Endothelial cell (in vitro differentiated cells): ENCODE measurements around the gene MED15. TPM values are rescaled to one million over a fixed set of nuclear protein-coding genes. Genes with fewer than 3 reads are reported as not detected.

Source experiments
- DNase-seq: peaks from one replicate; pipeline ENCODE4 v3.0.0; 2021; ENCODE audit warnings: low spot score
- H3K27ac Mint-ChIP-seq: one replicate; pipeline ENCODE4 v1.8.0; 2021; ENCODE audit warnings: mixed read lengths, inconsistent platforms; ENCODE audit not compliant: unreplicated experiment
- H3K27me3 Mint-ChIP-seq: one replicate; pipeline ENCODE4 v1.8.0; 2021; ENCODE audit warnings: mild to moderate bottlenecking, moderate library complexity, mixed read lengths, inconsistent platforms; ENCODE audit not compliant: unreplicated experiment
- H3K36me3 Mint-ChIP-seq: one replicate; pipeline ENCODE4 v1.8.0; 2021; ENCODE audit warnings: mild to moderate bottlenecking, low read depth, mixed read lengths, inconsistent platforms; ENCODE audit not compliant: unreplicated experiment
- H3K4me1 Mint-ChIP-seq: one replicate; pipeline ENCODE4 v1.8.0; 2021; ENCODE audit warnings: mild to moderate bottlenecking, mixed read lengths, inconsistent platforms; ENCODE audit not compliant: unreplicated experiment
- H3K4me3 Mint-ChIP-seq: one replicate; pipeline ENCODE4 v1.8.0; 2021; ENCODE audit warnings: mild to moderate bottlenecking, mixed read lengths, inconsistent platforms; ENCODE audit not compliant: unreplicated experiment
- H3K9me3 Mint-ChIP-seq: one replicate; pipeline ENCODE4 v1.8.0; 2021; ENCODE audit warnings: mixed read lengths, inconsistent platforms; ENCODE audit not compliant: unreplicated experiment
- total RNA-seq: library from RNA; stranded (reverse); fragmentation: NEBNext Ultra II Directional; extraction: Animal tissue kit (Norgen Biotek cat#: 25700); gene quantifications from one replicate; pipeline ENCODE4 v1.2.1, GENCODE V29; 2021; ENCODE audit not compliant: unreplicated experiment
- TF ChIP-seq, protein P1 (sequence below): fragments of 200-600 bp; sonication (generic); IDR thresholded peaks from one replicate; pipeline ENCODE4 v1.5.0; 2021; ENCODE audit warnings: antibody characterized with exemption; ENCODE audit not compliant: unreplicated experiment

The MED15 gene
- total RNA-seq, 1 donor from 2014 or later: 165 TPM

GRCh38 chr22:20636075-20636812 is 128.8 kb downstream of the MED15 start:
- TF ChIP-seq, protein P1, sequence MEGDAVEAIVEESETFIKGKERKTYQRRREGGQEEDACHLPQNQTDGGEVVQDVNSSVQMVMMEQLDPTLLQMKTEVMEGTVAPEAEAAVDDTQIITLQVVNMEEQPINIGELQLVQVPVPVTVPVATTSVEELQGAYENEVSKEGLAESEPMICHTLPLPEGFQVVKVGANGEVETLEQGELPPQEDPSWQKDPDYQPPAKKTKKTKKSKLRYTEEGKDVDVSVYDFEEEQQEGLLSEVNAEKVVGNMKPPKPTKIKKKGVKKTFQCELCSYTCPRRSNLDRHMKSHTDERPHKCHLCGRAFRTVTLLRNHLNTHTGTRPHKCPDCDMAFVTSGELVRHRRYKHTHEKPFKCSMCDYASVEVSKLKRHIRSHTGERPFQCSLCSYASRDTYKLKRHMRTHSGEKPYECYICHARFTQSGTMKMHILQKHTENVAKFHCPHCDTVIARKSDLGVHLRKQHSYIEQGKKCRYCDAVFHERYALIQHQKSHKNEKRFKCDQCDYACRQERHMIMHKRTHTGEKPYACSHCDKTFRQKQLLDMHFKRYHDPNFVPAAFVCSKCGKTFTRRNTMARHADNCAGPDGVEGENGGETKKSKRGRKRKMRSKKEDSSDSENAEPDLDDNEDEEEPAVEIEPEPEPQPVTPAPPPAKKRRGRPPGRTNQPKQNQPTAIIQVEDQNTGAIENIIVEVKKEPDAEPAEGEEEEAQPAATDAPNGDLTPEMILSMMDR: no peak
- no peaks in the 10 kb centered on the region for H3K4me1 Mint-ChIP-seq
- H3K27ac Mint-ChIP-seq: no peak overlapping the region
- H3K36me3 Mint-ChIP-seq: no peaks in the 10 kb centered on the region
- peaks cover 2% of the 10 kb centered on the region for H3K27me3 Mint-ChIP-seq
- DNase-seq: no peak
- no peaks in the 10 kb centered on the region for H3K9me3 Mint-ChIP-seq
- H3K4me3 Mint-ChIP-seq: no peak overlapping the region

- DNase-seq: no peak
- Mint-ChIP-seq H3K9me3 (no peaks in the 10 kb centered on the region), H3K36me3 (no peaks in the 10 kb centered on the region), H3K27ac (no peak overlapping the region), H3K4me1 (no peaks in the 10 kb centered on the region), H3K4me3 (no peak overlapping the region), H3K27me3 (peaks cover 2% of the 10 kb centered on the region)
- TF ChIP-seq, protein P1: no peak
Measured at GRCh38 chr22:20636945-20637344, 129.5 kb downstream of the MED15 start.

Other genes with a start within 250 kb of the MED15 start
- 19.0 TPM for gene RTN4R, start 239.3 kb upstream of the MED15 start, total RNA-seq
- gene DGCR6L, start 187.6 kb upstream of the MED15 start, total RNA-seq: 54.2 TPM
- gene ZNF74, start 113.5 kb upstream of the MED15 start, total RNA-seq: 28.8 TPM
- 8.1 TPM for gene SCARF2, start 69.8 kb upstream of the MED15 start, total RNA-seq
- gene KLHL22, start 11.8 kb upstream of the MED15 start, total RNA-seq: 19.4 TPM